Stimulated activated CD8-positive, alpha-beta memory T cell treated with anti-CD3 and anti-CD28 coated beads, Interleukin-15, amount 100 ng/mL, for 1 hour (primary cell): ENCODE measurements around the gene ZNF705A.
"Not testable (repeated sequence)": the region's sequence is repeated elsewhere in the genome, so short reads cannot be mapped to it uniquely, and the experiment has no call there.

Experiments used
- DNase-seq: peaks from one replicate; pipeline ENCODE4 v3.0.0-alpha.2; 2020; ENCODE audit warnings: low read depth

ZNF705A gene

DNA sequence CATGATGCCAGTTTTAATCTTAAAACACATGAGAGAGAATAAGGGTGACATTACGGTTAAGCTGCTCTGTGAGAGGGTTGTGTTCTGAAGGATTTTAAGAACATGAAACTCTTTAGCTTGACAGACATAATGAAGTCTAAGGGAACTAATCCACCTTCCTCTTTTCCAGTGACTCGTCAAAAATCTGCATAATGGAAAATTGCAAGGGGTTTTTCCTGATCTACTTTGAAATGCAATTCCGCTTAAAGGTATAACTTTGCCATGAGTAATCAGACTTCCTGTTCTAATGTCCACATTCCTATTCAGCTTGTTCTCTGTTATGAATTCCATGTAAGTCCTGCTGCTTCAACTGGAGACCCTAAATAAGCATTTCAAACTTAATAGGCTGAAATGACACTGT is at the start of gene ZNF705A:
Gene ZNF705A (plus strand): TSS at position 171 of the 400 bp plus-strand sequence. CDS start 15,611 bp downstream, outside the sequence.
- no peak for DNase-seq

DNA sequence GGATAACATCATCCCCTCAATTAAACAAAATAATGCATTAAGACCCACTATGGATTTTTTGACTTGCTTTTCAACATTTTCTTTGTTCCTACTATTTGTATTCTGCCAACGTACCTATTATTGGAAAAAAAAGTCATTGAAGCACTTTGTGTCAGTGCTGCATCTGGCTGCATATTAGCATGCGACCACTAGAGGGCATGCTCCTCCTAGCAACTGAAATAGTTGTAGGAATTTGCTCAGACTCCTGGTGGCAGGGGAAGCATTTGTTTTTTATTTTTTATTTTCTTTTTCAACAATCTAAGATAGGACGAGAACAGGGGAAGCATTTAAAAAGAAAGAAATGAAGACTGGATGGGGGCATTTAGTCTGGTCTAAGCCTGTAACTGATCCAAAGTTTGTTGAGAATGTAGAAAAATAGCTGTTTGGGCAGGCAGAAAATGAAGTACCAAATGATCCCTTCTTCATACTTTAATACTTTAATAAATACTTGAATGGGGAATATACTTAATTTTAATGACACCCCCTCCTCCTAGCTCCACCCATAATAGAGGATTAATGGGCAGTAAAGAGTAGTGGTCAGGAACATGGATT is 47.9 kb upstream of the ZNF705A start:
- peak; percentile 62 for DNase-seq

GRCh38 chr12:8113117-8113516 is 43.7 kb upstream of the ZNF705A start:
- not testable (repeated sequence) for DNase-seq

DNA sequence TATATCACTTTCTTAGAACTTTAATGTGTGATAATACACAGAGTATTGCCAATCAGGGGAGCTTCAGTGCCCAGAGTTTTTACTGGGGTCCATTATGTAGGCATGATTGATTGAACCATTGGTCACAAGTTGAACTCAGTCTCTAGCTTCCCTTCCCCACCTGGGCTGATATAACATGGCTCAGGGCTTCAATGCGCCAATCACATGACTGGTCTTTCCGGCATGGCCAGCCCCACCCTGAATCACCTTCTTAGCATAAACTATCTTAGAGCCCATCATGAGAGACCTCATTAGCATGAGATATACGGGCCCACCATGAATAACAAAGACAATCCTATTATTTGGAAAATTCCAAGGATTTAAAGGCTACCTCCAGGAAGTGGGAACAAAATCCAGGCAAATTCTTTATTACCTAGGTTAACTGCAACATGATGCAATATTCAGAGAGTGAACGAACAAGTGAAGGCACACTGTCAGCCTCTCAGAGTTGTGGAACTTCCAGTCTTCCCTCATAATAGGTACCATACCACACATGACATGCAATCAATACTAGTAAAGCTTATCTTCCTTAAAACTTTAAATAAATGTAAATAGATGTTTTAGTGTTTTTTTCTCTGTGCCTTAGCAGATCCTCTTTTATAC is 36.6 kb upstream of the ZNF705A start:
- DNase-seq = no peak

GRCh38 chr12:8123124-8123912 is 33.5 kb upstream of the ZNF705A start, which contains the start of gene CLEC4A:
Gene CLEC4A, plus strand, starts transcription at chr12:8123617. Its CDS starts 262 bp downstream, at chr12:8123879.
- DNase-seq = no peak

GRCh38 chr12:8127138-8127537 is 29.7 kb upstream of the ZNF705A start:
- no peak for DNase-seq

- not testable (repeated sequence) for DNase-seq
Observed at GRCh38 chr12:8133636-8134397, 23.0 kb upstream of the ZNF705A start.

GRCh38 chr12:8134398-8134930 is 22.4 kb upstream of the ZNF705A start:
- DNase-seq = not testable (repeated sequence)

- not testable (repeated sequence) for DNase-seq
Observed at GRCh38 chr12:8141647-8142046, 15.2 kb upstream of the ZNF705A start.

DNA sequence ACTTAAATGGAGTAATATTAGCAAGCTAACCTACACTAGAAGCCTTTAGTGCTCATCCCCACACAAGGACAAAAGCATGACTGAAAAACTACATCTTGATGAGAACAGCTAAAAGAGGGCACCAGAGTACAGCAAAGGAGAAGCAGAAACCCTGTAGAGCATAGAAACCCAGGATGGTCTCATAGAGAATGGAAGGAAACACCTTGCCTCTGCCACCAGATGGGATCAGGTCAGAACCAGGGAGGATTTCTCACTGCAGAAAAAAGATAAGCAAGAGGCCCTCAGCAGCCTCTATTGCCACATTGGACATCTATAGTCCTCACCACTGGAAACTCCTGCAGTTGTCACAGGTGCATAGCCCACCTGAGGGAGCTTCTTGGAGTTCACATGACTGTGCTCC is 13.6 kb upstream of the ZNF705A start:
- DNase-seq = no peak

- DNase-seq = no peak
Observed at GRCh38 chr12:8145754-8146441, 10.9 kb upstream of the ZNF705A start.

- DNase-seq = no peak
Observed at GRCh38 chr12:8146442-8146771, 10.4 kb upstream of the ZNF705A start.

GRCh38 chr12:8154526-8154925 is 2.3 kb upstream of the ZNF705A start:
- DNase-seq = no peak

- no peak for DNase-seq
Observed at GRCh38 chr12:8156416-8156815, 399 bp upstream of the ZNF705A start.

GRCh38 chr12:8157484-8158198 is 826 bp downstream of the ZNF705A start:
- DNase-seq = no peak

DNA sequence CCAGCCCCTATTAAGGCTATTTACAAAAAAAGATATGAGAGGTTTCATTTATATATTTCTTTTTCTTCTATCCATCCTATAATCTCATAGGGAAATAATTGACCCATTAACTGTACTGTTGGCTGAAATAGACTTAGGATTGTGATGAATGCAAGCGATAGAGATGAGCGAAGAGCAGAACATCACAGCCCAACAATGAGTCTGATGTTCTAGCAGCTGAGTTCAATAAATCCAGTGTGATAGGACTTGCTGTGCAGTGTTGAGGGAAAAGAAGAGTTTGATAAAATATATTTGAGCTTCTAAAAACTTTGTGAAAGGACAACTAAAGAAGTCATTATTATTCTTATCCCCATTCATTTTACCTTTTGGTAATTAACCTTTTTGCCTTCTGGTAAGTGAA is 16.1 kb downstream of the ZNF705A start:
- not testable (repeated sequence) for DNase-seq

DNA sequence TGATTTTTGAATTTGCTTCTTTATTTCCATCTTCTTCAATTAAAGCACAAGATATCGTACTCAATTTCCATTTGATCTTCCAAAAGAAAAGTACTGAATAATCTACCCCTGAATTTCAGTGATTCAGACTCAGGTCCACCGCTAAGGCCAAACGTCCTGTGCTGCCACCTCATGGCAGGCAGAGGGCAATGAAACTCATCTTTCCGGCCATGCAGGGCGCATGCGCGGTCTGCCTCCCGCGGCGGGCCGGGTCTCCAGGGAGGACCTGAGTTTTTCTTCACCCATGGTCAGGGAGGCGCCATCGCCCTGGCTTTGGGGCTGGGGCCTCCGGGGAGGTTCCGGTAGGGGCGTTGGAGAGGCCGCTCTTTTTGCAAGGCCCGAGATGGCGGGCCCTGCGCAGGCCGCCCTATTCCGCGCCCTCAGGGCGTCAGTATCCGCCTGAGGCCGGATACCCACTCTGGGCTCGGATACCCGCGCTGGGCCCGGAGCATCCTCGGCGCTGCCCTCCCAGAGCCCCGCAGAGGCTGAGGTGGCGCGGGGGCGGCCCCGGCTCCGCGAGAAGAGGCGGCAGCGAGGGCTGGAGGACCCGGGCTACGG is 23.3 kb downstream of the ZNF705A start:
- DNase-seq = peak; percentile 26

DNA sequence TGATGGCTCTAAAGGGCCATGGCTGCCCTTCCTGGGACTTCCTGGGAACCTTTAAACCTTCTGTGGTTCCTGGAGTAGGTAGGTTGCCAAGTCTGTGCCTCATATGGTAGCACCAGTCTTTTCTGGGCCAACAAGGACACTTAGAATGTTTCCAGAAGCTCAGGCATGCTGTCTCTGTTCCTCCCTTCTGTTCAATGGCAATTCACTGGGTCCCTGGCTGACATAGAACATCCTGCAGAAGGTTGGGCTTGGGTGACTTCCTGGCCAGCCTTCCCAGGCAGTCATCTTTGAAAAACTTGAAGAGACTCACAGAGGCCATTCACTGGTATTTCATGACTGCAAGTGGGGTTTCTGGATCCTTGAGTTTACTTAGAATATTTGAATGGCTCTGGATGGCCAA is 24.5 kb downstream of the ZNF705A start:
- DNase-seq = not testable (repeated sequence)

- DNase-seq = not testable (repeated sequence)
Observed at GRCh38 chr12:8182923-8183322, 26.1 kb downstream of the ZNF705A start.

DNA sequence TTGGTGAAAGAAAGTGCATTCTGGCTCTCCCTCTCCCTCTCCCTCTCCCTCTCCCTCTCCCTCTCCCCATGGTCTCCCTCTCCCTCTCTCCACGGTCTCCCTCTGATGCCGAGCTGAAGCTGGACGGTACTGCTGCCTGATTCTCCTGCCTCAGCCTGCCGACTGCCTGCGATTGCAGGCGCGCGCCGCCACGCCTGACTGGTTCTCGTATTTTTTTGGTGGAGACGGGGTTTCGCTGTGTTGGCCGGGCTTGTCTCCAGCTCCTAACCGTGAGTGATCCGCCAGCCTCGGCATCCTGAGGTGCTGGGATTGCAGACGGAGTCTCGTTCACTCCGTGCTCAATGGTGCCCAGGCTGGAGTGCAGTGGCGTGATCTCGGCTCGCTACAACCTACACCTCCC is 26.5 kb downstream of the ZNF705A start:
- not testable (repeated sequence) for DNase-seq
